GM19351 (cell line): ENCODE measurements around the gene DDHD1.
A peak's percentile ranks its signal among the peaks of the same experiment; 100 is the strongest.
"Not testable (repeated sequence)": the region's sequence is repeated elsewhere in the genome, so short reads cannot be mapped to it uniquely, and the experiment has no call there.

Experiments
- ATAC-seq: cut with Tn5 transposase; IDR thresholded peaks from one replicate; pipeline ENCODE4 v1.9.1; 2021; ENCODE audit warnings: mild to moderate bottlenecking, moderate library complexity; ENCODE audit not compliant: unreplicated experiment

The DDHD1 gene

GRCh38 chr14:53152887-53153701 lies at the start of gene DDHD1:
Gene DDHD1 (minus strand): TSS chr14:53153323. CDS start chr14:53153098, 225 bp downstream.
- ATAC-seq = peak; percentile 66

GRCh38 chr14:53195949-53196348 lies 42.8 kb upstream of the DDHD1 start:
- ATAC-seq = no peak

- no peak for ATAC-seq
Observed at GRCh38 chr14:53193193-53193592, 40.1 kb upstream of the DDHD1 start.

DNA sequence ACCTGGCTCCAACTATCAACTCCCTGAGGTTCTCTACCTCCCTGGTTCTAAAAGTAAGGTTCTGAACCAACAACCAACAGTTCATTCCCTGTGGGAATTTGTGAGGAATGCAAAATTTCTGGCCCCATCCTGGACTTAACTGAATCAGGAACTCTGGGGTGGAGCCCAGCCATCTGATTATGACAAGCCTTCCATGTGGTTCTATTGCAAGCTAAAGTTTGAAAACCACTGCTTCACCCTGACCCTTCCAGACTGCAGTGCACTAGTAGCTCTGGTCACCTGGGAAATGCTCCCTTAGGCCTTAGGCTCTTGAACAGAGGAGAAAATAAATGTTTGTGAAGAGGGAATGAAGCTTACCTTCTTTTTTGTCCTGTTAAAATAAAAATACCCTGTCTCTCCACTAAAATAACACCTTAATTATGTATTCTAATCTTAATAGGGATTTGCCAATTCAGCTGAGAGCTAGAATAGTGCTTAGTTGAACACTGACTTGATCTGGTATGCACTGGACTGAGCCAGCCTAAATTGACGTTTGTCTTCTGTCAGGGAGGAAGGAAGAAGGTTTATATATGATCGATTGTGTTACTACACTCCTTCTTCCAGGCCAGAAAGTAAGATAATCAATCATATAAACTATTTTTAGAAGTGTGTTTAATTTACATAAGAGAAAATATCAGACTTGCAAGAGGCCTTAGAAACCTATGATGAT lies 39.1 kb upstream of the DDHD1 start:
- ATAC-seq = no peak

DNA sequence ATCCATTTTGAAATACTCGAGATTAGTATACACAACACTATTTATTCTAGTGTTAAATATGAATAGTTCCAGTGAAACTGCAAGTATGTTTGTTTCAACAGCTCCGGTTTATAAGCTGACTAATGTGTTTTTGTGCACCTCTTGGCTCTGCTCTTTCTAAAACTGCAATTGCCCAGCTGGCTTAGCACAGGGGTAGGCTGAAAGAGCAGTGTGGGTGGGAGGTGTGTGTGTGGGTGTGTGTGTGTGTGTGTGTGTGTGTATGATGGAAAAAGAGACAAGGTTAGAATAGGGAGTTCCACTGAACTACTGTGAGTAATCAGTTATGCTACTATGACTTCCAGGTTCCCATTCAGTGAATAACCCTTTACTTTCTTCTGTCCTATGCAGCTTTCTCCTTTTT lies 37.8 kb upstream of the DDHD1 start:
- peak; percentile 55 for ATAC-seq

GRCh38 chr14:53187921-53188463 lies 34.9 kb upstream of the DDHD1 start:
- ATAC-seq = no peak

- ATAC-seq = no peak
Observed at GRCh38 chr14:53186532-53186931, 33.4 kb upstream of the DDHD1 start.

DNA sequence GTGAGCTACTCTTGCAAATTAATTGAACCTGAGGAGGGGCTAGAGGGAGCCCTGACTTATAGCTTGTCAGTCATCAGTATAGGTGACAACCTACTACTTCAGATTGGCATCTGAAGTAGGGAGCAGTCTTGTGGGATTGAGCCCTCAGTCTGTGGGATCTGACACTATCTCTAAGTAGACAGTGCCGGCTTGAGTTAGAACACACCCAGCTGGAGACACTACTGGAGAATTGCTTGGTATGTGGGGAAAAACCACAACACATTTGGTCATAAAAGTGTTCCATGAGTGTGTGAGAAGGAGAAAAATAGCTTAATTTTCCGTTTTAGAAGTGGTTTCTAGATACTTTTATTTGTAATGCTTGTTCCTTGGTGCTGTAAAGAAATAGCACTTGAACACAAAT lies 30.5 kb upstream of the DDHD1 start:
- no peak for ATAC-seq

GRCh38 chr14:53183056-53183455 lies 29.9 kb upstream of the DDHD1 start:
- ATAC-seq = no peak

DNA sequence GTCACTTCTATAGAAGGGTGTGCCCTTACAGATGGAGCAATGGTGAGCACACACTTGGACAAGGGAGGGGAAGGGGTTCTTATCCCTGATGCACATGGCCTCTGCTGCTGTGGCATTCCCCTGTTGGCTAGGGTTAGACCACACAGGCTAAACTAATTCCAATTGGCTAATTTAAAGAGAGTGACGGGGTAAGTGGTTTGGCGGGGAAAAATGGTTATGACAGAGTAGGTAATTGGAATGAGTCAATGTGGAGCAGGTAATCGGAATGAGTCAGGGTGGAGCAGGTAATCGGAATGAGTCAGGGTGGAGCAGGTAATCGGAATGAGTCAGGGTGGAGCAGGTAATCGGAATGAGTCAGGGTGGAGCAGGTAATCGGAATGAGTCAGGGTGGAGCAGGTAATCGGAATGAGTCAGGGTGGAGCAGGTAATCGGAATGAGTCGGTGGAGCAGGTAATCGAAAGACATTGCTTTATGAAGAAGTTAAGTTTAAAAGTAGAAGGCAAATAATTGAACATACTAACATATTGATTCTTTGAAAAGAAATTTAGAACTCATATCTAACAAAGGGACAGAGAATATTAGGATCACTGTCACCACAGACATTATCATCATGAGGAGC lies 28.4 kb upstream of the DDHD1 start:
- not testable (repeated sequence) for ATAC-seq

DNA sequence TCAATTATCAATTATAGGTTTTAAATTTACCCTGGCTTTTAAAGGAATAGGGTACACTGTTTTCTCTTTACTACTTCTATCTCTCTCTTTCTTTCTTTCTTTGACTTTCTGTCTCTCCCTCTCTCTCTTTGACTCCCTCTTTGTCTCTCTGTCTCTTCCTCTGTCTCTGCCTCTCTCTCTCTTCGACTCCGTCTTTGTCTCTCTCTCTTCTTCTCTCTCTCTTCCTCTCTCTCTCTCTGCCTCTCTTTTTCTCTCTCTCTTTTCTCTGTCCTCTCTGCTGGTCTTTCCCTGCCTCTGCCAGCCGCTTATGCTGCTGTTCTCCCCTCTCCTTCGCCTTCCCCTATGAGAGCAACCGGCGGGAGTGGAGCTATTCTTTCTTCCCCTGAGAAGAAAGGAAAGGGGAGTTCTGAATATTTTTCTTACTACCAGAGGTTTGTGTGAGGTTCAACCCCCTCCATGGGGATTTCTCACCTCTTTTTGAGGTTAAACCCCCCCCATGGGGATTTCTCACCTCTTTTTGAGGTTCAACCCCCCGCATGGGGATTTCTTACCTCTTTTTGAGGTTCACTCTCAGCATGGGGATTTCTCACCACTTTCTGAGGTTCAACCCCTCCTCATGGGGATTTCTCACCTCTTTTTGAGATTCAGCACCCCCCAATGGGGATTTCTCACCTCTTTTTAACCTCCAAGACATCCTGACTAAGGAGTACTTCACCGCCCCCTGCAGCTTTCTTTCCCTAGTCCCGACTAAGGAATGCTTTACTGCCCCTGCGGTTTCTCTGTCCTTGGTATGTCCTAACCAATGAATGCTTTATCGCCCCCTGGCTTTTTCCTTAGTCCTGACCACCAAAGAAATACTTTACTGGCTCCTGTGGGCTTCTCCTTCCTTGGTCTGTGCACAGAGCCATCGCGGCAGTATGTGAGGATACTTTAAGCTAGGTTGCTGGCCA lies 27.4 kb upstream of the DDHD1 start:
- no peak for ATAC-seq

DNA sequence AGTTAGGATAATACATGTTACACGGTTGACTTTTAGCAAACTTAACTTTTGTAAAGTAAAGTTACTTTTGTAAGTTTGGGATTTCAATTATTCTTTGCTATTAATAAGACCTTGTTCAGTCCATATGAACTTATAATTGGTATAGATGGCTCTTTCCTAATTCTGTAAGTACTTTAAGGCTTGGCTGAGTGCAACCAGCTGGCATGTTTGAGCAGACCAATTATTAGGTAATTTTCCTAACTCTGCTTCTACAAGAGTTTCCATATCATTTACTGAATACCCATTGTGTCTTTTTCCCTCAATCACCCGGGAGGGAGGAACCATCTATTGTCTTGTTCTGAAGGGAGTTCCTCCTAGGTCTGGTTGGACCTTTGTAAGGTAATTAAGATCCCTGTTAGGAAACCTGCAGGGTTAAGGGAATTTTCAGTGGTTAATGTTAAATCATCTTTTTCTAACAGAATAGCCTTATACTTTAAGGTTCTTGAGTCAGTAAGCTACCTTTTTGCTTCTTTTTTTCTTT lies 26.4 kb upstream of the DDHD1 start:
- ATAC-seq = not testable (repeated sequence)

DNA sequence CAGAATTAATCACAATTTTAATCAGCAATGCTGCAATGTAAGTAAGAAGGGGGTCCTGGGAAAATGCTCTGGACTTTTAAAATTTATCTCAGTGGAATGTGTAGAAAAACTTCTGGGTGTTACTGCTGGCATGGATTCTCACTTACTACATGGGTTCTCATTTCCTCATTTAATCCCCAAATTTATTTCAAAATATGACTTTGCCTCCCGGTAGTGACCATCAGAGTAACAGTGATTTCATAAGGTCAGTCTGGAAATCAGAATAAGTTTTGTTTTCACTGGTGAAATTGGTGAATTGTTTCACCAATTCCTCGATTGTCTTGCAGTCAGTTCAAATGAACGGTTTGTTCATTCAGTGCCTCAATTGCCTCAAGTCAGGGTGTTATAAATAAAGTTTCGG lies 22.3 kb upstream of the DDHD1 start:
- no peak for ATAC-seq

DNA sequence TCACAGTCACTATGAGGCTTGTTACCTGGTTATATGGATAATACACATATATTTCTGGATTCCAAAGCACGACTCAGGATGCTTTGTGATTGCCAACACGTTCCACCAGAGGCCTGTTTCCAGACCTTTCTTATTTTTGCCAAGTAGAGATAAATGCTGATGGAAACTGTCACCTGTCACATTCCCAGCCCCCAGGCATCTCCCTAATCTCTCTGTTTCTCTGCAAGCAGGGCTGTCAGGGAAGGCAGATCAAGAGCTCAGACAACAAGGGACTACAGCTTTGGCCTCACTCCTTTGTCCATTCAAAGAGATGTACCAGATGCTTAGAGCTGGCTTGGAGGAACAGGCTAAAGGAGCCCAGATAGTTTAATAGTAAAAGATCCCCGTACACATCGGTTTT lies 21.8 kb upstream of the DDHD1 start:
- ATAC-seq = no peak

DNA sequence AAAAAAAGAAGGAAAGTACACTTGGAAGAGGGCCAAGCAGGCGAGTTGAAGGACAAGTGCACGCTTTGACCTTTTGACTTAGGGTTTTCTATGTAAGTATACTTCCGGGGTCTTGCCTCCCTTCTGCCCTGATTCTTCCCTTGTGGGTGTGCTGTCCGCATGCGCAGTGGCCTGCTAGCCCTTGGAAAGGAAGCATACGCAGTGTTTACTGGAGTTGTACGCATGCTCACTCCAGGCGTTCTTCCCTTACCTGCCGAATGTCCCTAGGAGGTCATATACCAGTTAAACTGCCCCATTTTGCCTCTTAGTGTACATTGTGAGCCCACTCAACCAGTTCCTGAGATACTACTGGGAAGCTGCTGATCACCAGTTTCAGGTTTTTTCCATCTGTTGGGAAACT lies 15.7 kb upstream of the DDHD1 start:
- ATAC-seq = no peak

DNA sequence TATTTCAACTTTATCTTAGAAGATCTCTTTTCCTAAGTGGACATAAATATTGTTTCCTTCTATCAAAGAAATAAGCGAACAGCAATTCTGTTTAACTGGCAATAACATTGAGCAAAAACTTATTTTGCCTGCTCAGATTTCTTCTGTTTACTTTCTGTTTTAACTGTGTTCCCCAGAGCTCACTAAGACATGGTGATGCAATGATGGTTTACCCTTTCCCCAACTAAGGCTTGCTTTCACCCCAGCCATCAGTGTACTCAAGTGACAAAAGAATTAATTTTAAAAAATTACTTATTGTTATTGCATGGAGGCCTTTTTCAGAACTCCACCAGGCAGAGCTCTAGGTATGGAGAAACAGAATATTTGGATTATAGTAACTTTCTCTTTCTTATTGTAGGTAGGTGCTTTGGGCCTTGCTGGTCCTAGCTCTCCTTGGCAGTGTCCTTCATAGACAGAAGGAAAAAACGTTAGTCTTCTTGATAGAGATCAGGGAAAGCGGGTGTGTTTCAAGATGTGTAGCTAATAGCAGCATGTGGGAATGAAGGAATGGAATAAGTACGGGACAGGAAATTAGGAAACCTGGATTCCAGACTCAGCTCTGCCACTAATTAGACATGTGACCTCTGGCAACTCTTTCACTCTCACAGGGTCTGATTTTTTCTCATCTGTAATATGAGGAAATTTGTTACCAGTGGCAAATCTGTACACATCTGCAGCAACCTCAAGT lies 14.6 kb upstream of the DDHD1 start:
- no peak for ATAC-seq

DNA sequence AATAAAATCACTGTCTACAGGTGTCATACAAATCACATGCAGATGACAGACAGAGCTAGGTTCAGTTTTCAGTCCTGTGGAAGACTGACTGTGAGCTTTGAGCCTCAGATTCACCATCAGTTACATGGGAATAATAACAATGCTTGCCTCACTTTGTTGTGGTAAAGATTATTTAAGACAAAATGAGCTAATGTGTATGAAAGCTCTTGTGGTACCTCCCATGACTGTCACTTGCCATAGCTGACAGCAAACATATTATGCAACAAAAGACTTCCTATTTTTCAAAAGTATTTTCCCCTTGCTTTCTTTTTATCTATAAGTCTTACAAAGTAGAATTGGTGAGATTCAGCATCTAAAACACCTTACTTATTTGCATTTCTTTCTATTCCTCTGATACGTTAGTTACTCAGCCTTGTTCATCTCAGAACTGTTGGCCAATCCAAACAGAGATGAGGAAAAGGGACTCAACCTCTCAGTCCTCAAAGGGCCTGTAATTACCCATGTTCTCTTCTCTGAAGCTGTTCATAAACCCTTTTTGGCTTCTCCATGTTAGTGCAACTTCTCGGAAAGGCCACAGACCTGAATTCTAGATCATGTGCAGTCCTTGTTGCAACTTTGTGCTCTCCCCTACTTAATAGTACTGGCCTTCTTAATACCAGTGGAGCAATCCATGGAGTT lies 8.8 kb upstream of the DDHD1 start:
- ATAC-seq = no peak

GRCh38 chr14:53156238-53156637 lies 3.1 kb upstream of the DDHD1 start:
- ATAC-seq = no peak

- ATAC-seq = no peak
Observed at GRCh38 chr14:53153702-53154112, 584 bp upstream of the DDHD1 start.
